NCI-H345 treated with DMSO at 0.1 percent for 48 hours (cell line): ENCODE data around the gene SEMA3E.
A peak's percentile ranks its signal among the peaks of the same experiment; 100 is the strongest.

Experiments used
- DNase-seq: peaks from one replicate; lab custom pipeline; 2025; ENCODE audit not compliant: unreplicated experiment; lab: John Stamatoyannopoulos, UW

Gene SEMA3E

GRCh38 chr7:83366629-83367028, 282.3 kb downstream of the SEMA3E start:
- no peak for DNase-seq

GRCh38 chr7:83365746-83366145, 283.2 kb downstream of the SEMA3E start:
- DNase-seq, result no peak

- peak; percentile 24 for DNase-seq
Observed at GRCh38 chr7:83362871-83363550, 285.9 kb downstream of the SEMA3E start.

GRCh38 chr7:83359108-83359507, 289.8 kb downstream of the SEMA3E start:
- DNase-seq, result no peak

- DNase-seq, result no peak
Observed at GRCh38 chr7:83355143-83355542, 293.8 kb downstream of the SEMA3E start.

- no peak for DNase-seq
Observed at GRCh38 chr7:83347945-83348444, 300.9 kb downstream of the SEMA3E start.

- no peak for DNase-seq
Observed at GRCh38 chr7:83339907-83340306, 309.0 kb downstream of the SEMA3E start.

GRCh38 chr7:83338277-83338950, 310.5 kb downstream of the SEMA3E start:
- DNase-seq, result no peak

- no peak for DNase-seq
Observed at GRCh38 chr7:83337050-83337449, 311.9 kb downstream of the SEMA3E start.

GRCh38 chr7:83326223-83326622, 322.7 kb downstream of the SEMA3E start:
- no peak for DNase-seq

GRCh38 chr7:83325083-83325482, 323.9 kb downstream of the SEMA3E start:
- no peak for DNase-seq

- no peak for DNase-seq
Observed at GRCh38 chr7:83324596-83324995, 324.3 kb downstream of the SEMA3E start.

- DNase-seq, result no peak
Observed at GRCh38 chr7:83321011-83321410, 327.9 kb downstream of the SEMA3E start.

GRCh38 chr7:83313931-83314330, 335.0 kb downstream of the SEMA3E start:
- DNase-seq, result no peak
